ENCODE measurements around the gene COTL1.
A peak's percentile ranks its signal among the peaks of the same experiment; 100 is the strongest.
"Not testable (repeated sequence)": the region's sequence is repeated elsewhere in the genome, so short reads cannot be mapped to it uniquely, and the experiment has no call there.

The COTL1 gene

DNA sequence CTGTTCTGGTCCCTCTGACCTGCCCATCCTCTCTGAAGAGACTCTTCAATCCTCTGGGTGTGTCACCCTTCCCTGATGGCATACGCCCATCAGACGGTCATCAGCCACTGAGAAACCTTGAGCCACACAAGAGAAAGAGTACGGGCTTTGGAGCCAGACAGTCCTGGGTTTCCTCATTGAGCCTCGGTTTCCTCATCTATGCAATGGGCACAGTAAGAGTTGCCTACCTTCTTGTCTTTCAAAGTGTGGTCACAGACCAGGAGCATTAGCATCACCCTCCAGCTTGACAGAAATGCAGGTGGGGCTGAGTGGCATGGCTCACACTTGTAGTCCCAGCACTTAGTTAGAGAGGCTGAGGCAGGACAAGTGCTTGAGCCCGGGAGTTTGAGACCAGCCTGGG lies 87.3 kb downstream of the COTL1 start:
- H3K4me3 Mint-ChIP-seq: no peak overlapping the region
- peaks cover 4% of the 10 kb centered on the region for H3K9me3 Mint-ChIP-seq
- no peak for DNase-seq (ENCODE audit: low spot score in 2 of 2)
- peaks cover 5% of the 10 kb centered on the region for H3K36me3 Mint-ChIP-seq
- ATAC-seq (ENCODE audit: low read depth): no peak
- H3K27me3 Mint-ChIP-seq: no peaks in the 10 kb centered on the region
- H3K27ac Mint-ChIP-seq: no peak overlapping the region
- H3K4me1 Mint-ChIP-seq: peaks cover 8% of the 10 kb centered on the region

DNA sequence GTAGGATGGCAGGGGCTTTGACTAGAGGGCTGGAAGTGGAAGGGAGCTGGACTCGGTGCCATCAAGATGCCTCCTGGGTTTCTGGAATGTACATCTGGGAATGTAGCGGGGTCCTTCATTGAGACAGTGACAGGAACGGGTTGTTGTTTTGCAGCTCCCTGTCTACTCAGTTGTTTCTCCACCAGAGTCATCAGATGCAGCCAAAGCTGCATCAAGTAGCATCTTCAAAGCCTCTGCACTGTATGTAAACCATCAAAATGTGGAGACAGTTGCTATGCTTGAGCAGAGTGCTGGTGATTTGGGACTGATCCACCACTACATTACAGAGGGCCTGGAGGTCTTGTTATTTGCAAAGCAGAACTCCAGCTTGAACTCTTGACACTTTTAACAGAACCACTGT lies 88.3 kb downstream of the COTL1 start:
- DNase-seq (ENCODE audit: low spot score in 2 of 2): no peak

DNA sequence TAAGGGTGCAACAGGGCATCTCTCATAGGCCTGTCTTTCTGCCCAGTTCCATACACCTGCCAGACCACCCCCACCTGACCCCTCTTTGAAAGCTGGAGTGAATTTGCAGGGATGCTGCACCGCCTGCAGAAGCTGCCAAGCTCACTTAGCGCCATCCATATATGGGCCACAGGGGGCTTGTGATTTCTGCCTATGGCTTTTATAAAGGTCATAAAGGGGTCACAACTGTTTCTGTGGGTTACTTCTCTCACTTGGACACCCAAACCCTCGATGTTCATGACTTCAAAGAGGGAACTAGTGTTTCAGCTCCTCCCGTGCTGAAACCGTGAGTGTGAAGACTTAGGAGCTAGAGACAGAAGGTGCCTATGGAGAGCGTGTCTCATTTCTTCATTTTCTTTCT lies 89.6 kb downstream of the COTL1 start:
- H3K27ac Mint-ChIP-seq: no peak overlapping the region
- ATAC-seq (ENCODE audit: low read depth): no peak
- DNase-seq (ENCODE audit: low spot score in 2 of 2): no peak
- no peaks in the 10 kb centered on the region for H3K27me3 Mint-ChIP-seq
- peaks cover 5% of the 10 kb centered on the region for H3K36me3 Mint-ChIP-seq
- no peak overlapping the region for H3K4me3 Mint-ChIP-seq
- peaks cover 8% of the 10 kb centered on the region for H3K4me1 Mint-ChIP-seq
- H3K9me3 Mint-ChIP-seq: peaks cover 4% of the 10 kb centered on the region

More for the DNA sequence above, 88.3 kb downstream of the COTL1 start:
- Mint-ChIP-seq H3K4me1 (peaks cover 8% of the 10 kb centered on the region), H3K4me3 (no peak overlapping the region), H3K9me3 (peaks cover 4% of the 10 kb centered on the region), H3K27me3 (no peaks in the 10 kb centered on the region), H3K36me3 (peaks cover 5% of the 10 kb centered on the region), H3K27ac (no peak overlapping the region)
- ATAC-seq (ENCODE audit: low read depth): no peak

DNA sequence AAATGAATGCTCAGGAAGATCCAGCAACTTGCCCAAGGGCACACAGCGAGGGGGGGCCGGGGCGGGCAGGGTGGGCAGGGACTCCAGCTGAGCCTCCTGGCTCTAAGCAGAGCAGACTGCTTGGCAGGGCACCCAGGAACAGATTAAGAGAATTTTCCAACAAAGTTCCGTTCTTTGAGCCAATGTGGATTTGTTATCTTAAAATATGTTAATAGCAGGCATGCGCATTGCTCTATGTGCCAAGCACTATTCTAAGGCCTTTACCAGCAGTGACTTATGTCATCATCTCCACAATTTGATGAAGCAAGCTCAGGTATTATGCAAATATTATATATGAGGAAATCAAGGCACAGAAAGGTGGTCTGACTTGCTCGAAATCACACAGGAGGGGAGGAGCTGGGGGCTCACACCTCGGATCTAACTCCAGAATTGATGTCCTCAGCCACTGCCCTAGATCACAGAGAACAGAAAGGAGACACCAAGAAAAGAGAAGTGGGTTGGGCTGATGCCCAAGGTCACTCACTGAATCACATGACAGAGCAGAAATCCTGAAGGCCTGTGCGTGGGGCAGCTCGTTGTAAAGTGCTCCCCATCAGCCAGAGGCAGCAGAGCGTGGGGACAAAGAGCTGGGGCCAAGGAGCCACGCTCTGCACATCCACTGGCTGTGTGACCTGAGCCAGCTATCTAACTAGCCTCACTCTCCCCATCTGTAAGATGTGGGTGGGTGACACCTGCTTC lies 90.2 kb downstream of the COTL1 start:
- no peak for DNase-seq (ENCODE audit: low spot score in 2 of 2)
- peaks cover 5% of the 10 kb centered on the region for H3K36me3 Mint-ChIP-seq
- H3K4me3 Mint-ChIP-seq: no peak overlapping the region
- ATAC-seq (ENCODE audit: low read depth): no peak
- H3K27ac Mint-ChIP-seq: no peak overlapping the region
- peaks cover 8% of the 10 kb centered on the region for H3K4me1 Mint-ChIP-seq
- peaks cover 6% of the 10 kb centered on the region for H3K9me3 Mint-ChIP-seq
- H3K27me3 Mint-ChIP-seq: no peaks in the 10 kb centered on the region

DNA sequence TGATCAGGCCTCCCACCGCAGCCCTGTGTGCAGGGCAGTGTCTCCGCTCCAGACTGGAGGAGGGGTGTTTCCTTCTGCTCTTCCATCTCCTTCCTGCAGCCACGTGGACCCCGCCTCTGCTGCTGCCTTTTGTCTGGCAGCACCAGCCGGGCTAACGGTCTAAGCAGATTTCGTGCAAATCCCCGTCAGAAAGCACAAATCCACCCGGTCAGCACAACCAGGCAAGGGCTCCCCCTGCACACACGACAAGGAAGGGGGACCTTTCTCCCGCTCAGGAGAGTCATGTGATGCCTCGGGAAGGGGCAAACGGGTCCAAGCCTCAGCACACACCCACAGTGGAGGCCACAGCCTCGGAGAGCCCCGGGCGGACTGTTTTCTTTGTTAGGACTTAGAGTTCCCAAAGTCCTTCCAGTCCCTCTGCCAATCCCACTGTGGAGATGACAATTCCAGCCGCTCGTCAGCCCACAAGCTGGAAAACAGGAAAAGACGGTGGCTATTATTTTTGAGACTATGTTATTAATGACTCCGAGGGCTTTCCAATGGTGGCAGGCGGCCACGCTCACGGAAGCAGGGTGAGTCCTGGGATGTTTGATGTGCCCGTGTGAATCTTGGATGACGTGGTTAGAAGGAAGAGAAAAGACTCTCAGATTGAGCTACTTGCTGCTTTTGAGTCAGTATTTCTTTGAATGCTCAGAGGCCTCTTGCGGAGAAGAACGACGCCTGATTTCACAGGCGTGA lies 90.9 kb downstream of the COTL1 start:
- Mint-ChIP-seq H3K27me3 (no peaks in the 10 kb centered on the region), H3K4me3 (no peak overlapping the region), H3K9me3 (peaks cover 6% of the 10 kb centered on the region), H3K4me1 (peaks cover 5% of the 10 kb centered on the region), H3K27ac (no peak overlapping the region), H3K36me3 (peaks cover 5% of the 10 kb centered on the region)
- DNase-seq (ENCODE audit: low spot score in 2 of 2) (no peak), ATAC-seq (ENCODE audit: low read depth) (no peak)

DNA sequence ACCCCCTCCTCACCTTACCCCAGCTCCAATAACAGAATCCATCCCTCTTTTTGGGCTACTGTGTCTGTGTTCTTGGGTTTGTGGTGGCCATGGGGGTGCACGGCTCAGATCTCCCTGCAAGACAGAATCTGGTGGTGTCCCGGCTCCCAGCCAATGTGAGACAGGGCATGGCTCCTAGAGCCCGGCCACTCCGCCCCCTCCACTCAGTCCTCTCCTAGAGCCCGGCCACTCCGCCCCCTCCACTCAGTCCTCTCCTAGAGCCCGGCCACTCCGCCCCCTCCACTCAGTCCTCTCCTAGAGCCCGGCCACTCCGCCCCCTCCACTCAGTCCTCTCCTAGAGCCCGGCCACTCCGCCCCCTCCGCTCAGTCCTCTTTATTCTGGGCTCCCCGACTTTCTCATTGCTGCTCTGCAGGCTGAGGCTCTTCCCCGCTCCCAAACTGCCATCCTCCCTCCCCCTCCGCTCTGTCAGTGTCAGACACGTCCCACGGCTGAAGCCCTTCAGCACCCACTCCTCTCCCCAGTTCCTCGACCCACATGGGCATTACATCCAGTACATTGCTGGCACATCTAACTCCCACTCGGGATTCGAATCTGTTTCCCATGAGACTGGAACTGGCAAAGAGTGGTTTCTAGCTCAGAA lies 92.8 kb downstream of the COTL1 start:
- not testable (repeated sequence) for H3K4me1 Mint-ChIP-seq, H3K4me3 Mint-ChIP-seq, H3K27me3 Mint-ChIP-seq

DNA sequence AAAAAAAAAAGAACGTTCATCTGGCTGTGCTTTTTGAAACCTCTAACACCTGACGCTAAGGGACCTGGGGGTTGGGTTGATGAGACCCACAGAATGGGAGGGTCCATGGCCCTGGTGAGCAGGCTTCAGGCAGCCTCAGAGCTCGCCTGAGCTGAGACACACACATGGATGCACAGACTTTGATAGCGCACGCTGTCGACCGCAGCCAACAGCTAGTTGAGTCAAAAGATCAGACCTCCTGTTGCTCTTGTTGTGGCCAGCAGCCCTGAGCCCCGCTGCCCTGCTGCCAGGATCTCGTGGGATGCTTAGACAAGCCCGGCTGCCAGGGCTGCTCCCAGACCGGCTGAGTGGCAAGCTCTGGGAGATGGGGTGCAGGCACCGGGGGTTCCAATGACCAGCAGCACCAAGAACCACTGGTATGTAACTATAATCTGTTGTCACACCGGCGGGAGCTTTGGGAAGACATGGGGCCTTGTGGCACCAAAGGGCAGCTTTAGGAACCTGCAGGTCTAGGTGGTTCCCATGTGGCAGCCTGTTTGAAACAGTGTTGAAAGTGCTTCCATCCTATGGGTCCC lies 93.4 kb downstream of the COTL1 start:
- DNase-seq (ENCODE audit: low spot score in 2 of 2) (no peak), ATAC-seq (ENCODE audit: low read depth) (no peak)
- no peak overlapping the region for H3K27ac Mint-ChIP-seq
- no peaks in the 10 kb centered on the region for H3K27me3 Mint-ChIP-seq
- peaks cover 2% of the 10 kb centered on the region for H3K4me1 Mint-ChIP-seq
- no peak overlapping the region for H3K4me3 Mint-ChIP-seq
- peaks cover 4% of the 10 kb centered on the region for H3K36me3 Mint-ChIP-seq
- peaks cover 6% of the 10 kb centered on the region for H3K9me3 Mint-ChIP-seq

More for the DNA sequence above, 92.8 kb downstream of the COTL1 start:
- not testable (repeated sequence) for ATAC-seq (ENCODE audit: low read depth); H3K36me3 Mint-ChIP-seq; DNase-seq (ENCODE audit: low spot score in 2 of 2); H3K27ac Mint-ChIP-seq; H3K9me3 Mint-ChIP-seq

DNA sequence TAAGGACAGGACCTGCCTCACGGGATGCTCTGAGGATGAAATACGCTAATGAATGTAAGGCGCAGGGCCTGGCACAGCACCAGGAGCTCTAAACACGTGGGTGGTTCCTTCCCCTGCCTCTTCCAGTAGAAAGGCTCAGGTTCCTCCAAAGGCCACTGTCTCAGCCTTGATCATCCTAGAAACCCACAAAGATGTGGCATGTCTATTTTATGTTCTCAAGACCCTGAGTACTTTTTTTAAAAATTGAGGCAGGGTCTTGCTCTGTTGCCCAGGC lies 96.4 kb downstream of the COTL1 start:
- no peak overlapping the region for H3K4me3 Mint-ChIP-seq
- DNase-seq (ENCODE audit: low spot score in 2 of 2) (no peak), ATAC-seq (ENCODE audit: low read depth) (no peak)
- no peak overlapping the region for H3K27ac Mint-ChIP-seq
- no peaks in the 10 kb centered on the region for H3K36me3 Mint-ChIP-seq
- H3K9me3 Mint-ChIP-seq: peaks cover 2% of the 10 kb centered on the region
- H3K4me1 Mint-ChIP-seq: no peaks in the 10 kb centered on the region
- no peaks in the 10 kb centered on the region for H3K27me3 Mint-ChIP-seq

DNA sequence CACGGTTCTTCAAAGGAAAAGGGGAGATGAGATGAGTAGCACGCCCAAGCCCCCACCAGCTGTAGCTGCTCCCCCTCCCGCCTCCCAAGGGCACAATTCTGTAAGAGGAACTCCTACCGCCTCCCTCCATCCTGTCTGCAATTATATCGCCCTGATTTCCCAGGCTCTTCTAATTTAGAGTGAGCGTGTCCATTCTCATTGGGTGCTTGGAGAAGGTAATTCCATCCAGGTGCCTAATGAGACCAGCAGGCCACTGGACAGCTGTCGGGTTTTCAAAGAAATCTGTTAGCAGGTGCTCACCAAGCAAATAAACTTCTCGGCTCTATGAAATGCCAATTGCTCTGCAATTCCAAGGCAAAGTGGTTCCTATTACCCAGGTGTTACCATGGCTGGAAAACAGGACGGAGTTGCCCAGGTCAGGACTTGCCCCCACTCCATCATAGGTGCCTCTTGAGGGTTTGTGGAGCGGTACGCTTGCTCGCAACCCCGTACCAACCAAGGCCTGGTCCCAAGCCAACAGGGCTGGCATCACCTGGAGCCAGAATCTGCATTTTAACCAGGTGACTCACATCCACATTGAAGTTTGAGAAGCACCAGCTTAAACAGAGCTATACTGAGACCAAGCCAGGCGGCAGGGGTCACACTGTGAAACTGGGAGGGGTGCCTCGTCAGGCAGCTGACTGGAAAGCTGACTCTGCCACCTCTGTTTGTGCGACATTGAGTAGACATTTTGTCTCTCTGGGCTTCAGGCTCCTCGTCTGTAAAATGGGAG lies 97.0 kb downstream of the COTL1 start:
- DNase-seq (ENCODE audit: low spot score in 2 of 2) (no peak), ATAC-seq (ENCODE audit: low read depth) (no peak)
- Mint-ChIP-seq H3K27ac (no peak overlapping the region), H3K27me3 (no peaks in the 10 kb centered on the region), H3K9me3 (peaks cover 2% of the 10 kb centered on the region), H3K4me3 (no peak overlapping the region), H3K36me3 (no peaks in the 10 kb centered on the region), H3K4me1 (no peaks in the 10 kb centered on the region)

DNA sequence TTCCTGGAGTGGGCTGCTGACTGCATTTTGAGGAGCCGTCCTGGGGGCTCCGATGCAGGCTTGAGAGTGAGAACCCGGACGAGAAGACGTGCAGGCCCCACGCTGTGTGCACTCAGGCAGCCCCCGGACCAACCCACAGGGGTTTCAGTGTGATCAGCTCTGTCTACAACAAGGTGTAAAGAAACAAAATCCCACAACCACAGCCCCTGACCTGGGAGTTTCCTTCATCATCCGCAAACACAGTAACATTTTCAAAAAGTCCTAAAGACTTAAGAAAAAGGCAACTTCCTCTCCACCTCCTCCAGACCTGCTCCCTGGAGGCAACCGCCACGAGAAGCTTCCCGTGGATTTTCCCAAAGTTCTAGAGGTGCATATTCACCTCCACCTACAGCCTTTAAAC lies 98.0 kb downstream of the COTL1 start:
- no peak overlapping the region for H3K4me3 Mint-ChIP-seq
- H3K36me3 Mint-ChIP-seq: no peaks in the 10 kb centered on the region
- peaks cover 2% of the 10 kb centered on the region for H3K9me3 Mint-ChIP-seq
- no peaks in the 10 kb centered on the region for H3K27me3 Mint-ChIP-seq
- H3K4me1 Mint-ChIP-seq: peaks cover 7% of the 10 kb centered on the region
- no peak for DNase-seq (ENCODE audit: low spot score in 2 of 2)
- no peak for ATAC-seq (ENCODE audit: low read depth)
- no peak overlapping the region for H3K27ac Mint-ChIP-seq

DNA sequence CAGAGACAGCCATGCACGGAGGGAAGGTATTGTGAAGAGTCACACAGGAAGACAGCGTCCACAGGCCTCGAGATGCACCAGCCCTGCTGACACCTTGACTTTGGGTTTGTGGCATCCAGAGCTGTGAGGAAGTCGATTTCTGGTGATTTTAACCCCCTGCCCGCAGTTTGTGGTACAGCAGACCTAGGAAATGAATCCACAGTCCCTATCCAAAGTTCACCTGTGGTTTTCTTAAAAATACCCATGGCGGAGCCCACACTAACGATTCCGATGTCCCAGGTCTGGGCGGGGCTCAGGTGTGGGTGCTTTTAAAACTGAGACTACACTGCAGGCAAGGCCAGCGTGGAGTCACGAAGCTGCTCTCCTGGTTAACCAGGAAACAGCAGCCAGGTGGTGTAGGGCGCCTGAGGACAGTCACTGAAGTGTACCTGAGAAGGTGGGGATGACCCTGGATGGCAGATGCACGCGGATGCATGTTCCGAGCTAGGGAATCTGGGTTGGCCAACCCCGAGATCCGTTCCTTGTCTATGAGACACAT lies 99.0 kb downstream of the COTL1 start:
- peaks cover 16% of the 10 kb centered on the region for H3K4me1 Mint-ChIP-seq
- H3K4me3 Mint-ChIP-seq: no peak overlapping the region
- ATAC-seq (ENCODE audit: low read depth) (no peak), DNase-seq (ENCODE audit: low spot score in 2 of 2) (no peak)
- H3K36me3 Mint-ChIP-seq: no peaks in the 10 kb centered on the region
- peaks cover 2% of the 10 kb centered on the region for H3K9me3 Mint-ChIP-seq
- H3K27me3 Mint-ChIP-seq: no peaks in the 10 kb centered on the region
- no peak overlapping the region for H3K27ac Mint-ChIP-seq

DNA sequence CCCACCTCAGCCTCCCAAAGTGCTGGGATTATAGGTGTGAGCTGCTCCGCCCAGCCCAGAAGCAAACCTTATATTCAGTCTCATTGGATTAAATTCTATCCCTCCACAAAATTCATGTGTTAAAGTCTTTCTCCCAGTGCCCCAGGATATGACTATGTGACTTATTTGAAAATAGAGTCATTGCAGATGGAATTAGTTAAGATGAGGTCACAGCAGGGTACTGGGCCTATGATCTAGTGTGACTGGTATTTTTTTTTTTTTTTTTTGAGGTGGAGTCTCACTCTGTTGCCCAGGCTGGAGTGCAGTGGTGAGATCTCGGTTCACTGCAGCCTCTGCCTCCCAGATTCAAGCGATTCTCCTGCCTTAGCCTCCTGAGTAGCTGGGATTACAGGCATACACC lies 99.7 kb downstream of the COTL1 start:
- not testable (repeated sequence) for H3K9me3 Mint-ChIP-seq; DNase-seq (ENCODE audit: low spot score in 2 of 2); H3K36me3 Mint-ChIP-seq; H3K4me3 Mint-ChIP-seq; ATAC-seq (ENCODE audit: low read depth); H3K27me3 Mint-ChIP-seq
- peak overlapping the region; percentile 38 for H3K27ac Mint-ChIP-seq
- H3K4me1 Mint-ChIP-seq: peaks cover 20% of the 10 kb centered on the region

DNA sequence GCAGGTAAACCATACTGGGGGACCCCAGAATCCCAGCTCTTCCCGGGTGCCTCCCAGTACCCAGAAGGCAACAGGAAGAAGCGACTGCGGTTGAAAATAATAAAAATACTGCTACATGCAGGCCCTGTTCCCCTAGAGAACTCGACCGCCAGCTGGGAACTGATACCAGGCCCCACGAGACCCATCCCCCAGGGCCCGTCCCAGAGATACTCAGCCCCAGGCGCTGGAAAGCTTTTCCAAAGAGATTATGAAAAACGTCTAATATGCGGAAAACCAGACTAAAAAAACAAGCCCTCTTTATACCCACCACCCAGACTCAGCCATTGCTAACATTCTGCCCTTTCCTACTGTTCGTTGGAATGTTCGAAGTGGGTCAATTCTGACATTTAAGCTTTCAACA lies 100.5 kb downstream of the COTL1 start:
- no peak overlapping the region for H3K27ac Mint-ChIP-seq
- H3K4me3 Mint-ChIP-seq: no peak overlapping the region
- DNase-seq (ENCODE audit: low spot score in 2 of 2): no peak
- no peaks in the 10 kb centered on the region for H3K36me3 Mint-ChIP-seq
- H3K4me1 Mint-ChIP-seq: peaks cover 21% of the 10 kb centered on the region
- ATAC-seq (ENCODE audit: low read depth): no peak
- no peaks in the 10 kb centered on the region for H3K27me3 Mint-ChIP-seq
- H3K9me3 Mint-ChIP-seq: no peaks in the 10 kb centered on the region
